Fibroblast of lung (primary cell): ENCODE results near the gene SUN3. TPM values are rescaled to one million over a fixed set of nuclear protein-coding genes. Genes with fewer than 3 reads are reported as not detected.
A peak's percentile ranks its signal among the peaks of the same experiment; 100 is the strongest.

ENCODE experiments used
- DNase-seq, 2 donors: peaks; one replicate each; pipeline versions ENCODE4 v3.0.0 to v3.0.0-alpha.2; 2010; ENCODE audit warnings: low read depth in 2 of 2
- H2AFZ ChIP-seq: 2 replicates; pipeline ENCODE4 v1.5.1; 2012; ENCODE audit warnings: low read length, control low read depth, inconsistent platforms
- H3K27ac ChIP-seq: 2 replicates; pipeline ENCODE4 v1.5.1; 2011; ENCODE audit warnings: low read length, control low read depth; ENCODE audit not compliant: insufficient read depth
- H3K27me3 ChIP-seq: 2 replicates; pipeline ENCODE4 v1.5.1; 2011; ENCODE audit warnings: mild to moderate bottlenecking, low read length; ENCODE audit not compliant: control insufficient read depth, insufficient read depth
- H3K36me3 ChIP-seq: 2 replicates; pipeline ENCODE4 v1.5.1; 2011; ENCODE audit warnings: low read length; ENCODE audit not compliant: control insufficient read depth, insufficient read depth
- H3K4me1 ChIP-seq: 2 replicates; pipeline ENCODE4 v1.5.1; 2011; ENCODE audit warnings: low read length; ENCODE audit not compliant: control insufficient read depth, insufficient read depth; ENCODE audit errors: extremely low read depth
- H3K4me2 ChIP-seq: 2 replicates; pipeline ENCODE4 v1.5.1; 2011; ENCODE audit warnings: low read length, control low read depth; ENCODE audit not compliant: insufficient read depth; ENCODE audit errors: extremely low read depth
- H3K4me3 ChIP-seq, 4 experiments: fragments of 200-600 bp in 1 of 4; sonication (generic) in 1 of 4; replicated peaks in 1 of 4; 2 replicates each; pipeline ENCODE4 v1.5.1; 2011 to 2016; ENCODE audit warnings: low read length in 4 of 4, low read depth in 3 of 4, mild to moderate bottlenecking in 3 of 4, control low read depth in 2 of 4, inconsistent platforms in 1 of 4, mixed read lengths in 1 of 4; ENCODE audit not compliant: insufficient read depth in 1 of 4; ENCODE audit errors: control extremely low read depth in 1 of 4
- H3K79me2 ChIP-seq: 2 replicates; pipeline ENCODE4 v1.5.1; 2012; ENCODE audit warnings: mild to moderate bottlenecking, low read length, inconsistent platforms; ENCODE audit not compliant: control insufficient read depth, insufficient read depth
- H3K9ac ChIP-seq: 2 replicates; pipeline ENCODE4 v1.5.1; 2011; ENCODE audit warnings: mild to moderate bottlenecking, low read length, control low read depth; ENCODE audit not compliant: insufficient read depth
- H3K9me3 ChIP-seq: 2 replicates; pipeline ENCODE4 v1.5.1; 2012; ENCODE audit warnings: low read depth, low read length; ENCODE audit not compliant: control insufficient read depth, insufficient read depth
- H4K20me1 ChIP-seq: 2 replicates; pipeline ENCODE4 v1.5.1; 2011; ENCODE audit warnings: low read length; ENCODE audit not compliant: control insufficient read depth, insufficient read depth; ENCODE audit errors: extremely low read depth
- CTCF ChIP-seq, 2 donors: IDR thresholded peaks in 1 of 2; conservative IDR thresholded peaks in 1 of 2; 1 replicate in 1 of 2; 2 replicates in 1 of 2; pipeline ENCODE4 v1.5.1; 2011 to 2012; ENCODE audit warnings: low read length in 2 of 2, control low read depth in 1 of 2, inconsistent platforms in 1 of 2, low read depth in 1 of 2, mild to moderate bottlenecking in 1 of 2
- EZH2 ChIP-seq: IDR thresholded peaks from 2 replicates; pipeline ENCODE4 v1.5.1; 2012; ENCODE audit warnings: low read length, control low read depth, mild to moderate bottlenecking; ENCODE audit errors: missing control alignments
- polyA plus RNA-seq, 2 donors: library from polyadenylated mRNA; depleted of rRNA in 1 of 2; stranded (reverse) in 1 of 2; unstranded in 1 of 2; fragments of >200 nt; gene quantifications; 2 replicates each; pipeline ENCODE4 v1.2.1, GENCODE V29; 2011 to 2012; ENCODE audit warnings: missing spikeins in 1 of 2
- total RNA-seq: library from RNA; depleted of rRNA; stranded (reverse); fragments of >200 nt; gene quantifications from 2 replicates; pipeline ENCODE4 v1.2.1, GENCODE V29; 2014

The SUN3 gene
- total and polyA plus RNA-seq, 2 donors (not counting 1 experiment from before 2014, with no cell fraction given): not detected

GRCh38 chr7:47999413-47999812, 29.5 kb downstream of the SUN3 start:
- no peak for DNase-seq
- no peaks in the 10 kb centered on the region for H3K79me2 ChIP-seq
- no peak overlapping the region for H3K4me3 ChIP-seq
- no peak overlapping the region for H3K9ac ChIP-seq
- no peaks in the 10 kb centered on the region for H3K4me1 ChIP-seq
- no peaks in the 10 kb centered on the region for H3K9me3 ChIP-seq
- H4K20me1 ChIP-seq: no peaks in the 10 kb centered on the region
- no peaks in the 10 kb centered on the region for H3K27me3 ChIP-seq
- TF ChIP-seq EZH2 (no peak), CTCF (conservative IDR thresholded peaks at IDR 0.05 in 1 of 2, IDR thresholded peaks at IDR 0.05 in 1 of 2; ENCODE audit: low read depth in 1 of 2, low read length in 2 of 2) (no peak)
- no peaks in the 10 kb centered on the region for H3K36me3 ChIP-seq
- H3K4me2 ChIP-seq: no peak overlapping the region
- no peak overlapping the region for H2AFZ ChIP-seq
- no peak overlapping the region for H3K27ac ChIP-seq

GRCh38 chr7:47992446-47992845, 36.5 kb downstream of the SUN3 start:
- no peak overlapping the region for H3K4me2 ChIP-seq
- H3K79me2 ChIP-seq: no peaks in the 10 kb centered on the region
- H3K4me1 ChIP-seq: peaks cover 3% of the 10 kb centered on the region
- no peak for DNase-seq
- no peaks in the 10 kb centered on the region for H4K20me1 ChIP-seq
- no peak overlapping the region for H3K4me3 ChIP-seq
- H3K27me3 ChIP-seq: no peaks in the 10 kb centered on the region
- TF ChIP-seq EZH2: no peak
- no peak for TF ChIP-seq CTCF (conservative IDR thresholded peaks at IDR 0.05 in 1 of 2, IDR thresholded peaks at IDR 0.05 in 1 of 2; ENCODE audit: low read depth in 1 of 2, low read length in 2 of 2)
- no peak overlapping the region for H3K9ac ChIP-seq
- H2AFZ ChIP-seq: peak overlapping the region; percentile 98
- H3K9me3 ChIP-seq: no peaks in the 10 kb centered on the region
- H3K36me3 ChIP-seq: no peaks in the 10 kb centered on the region
- H3K27ac ChIP-seq: no peak overlapping the region

- Histone ChIP-seq H3K27me3 (no peaks in the 10 kb centered on the region), H3K4me2 (peak overlapping the region; percentile 73), H3K27ac (peak overlapping the region; percentile 16), H3K79me2 (no peaks in the 10 kb centered on the region), H3K9me3 (no peaks in the 10 kb centered on the region), H2AFZ (peak overlapping the region; percentile 98), H3K4me1 (peaks cover 3% of the 10 kb centered on the region), H3K36me3 (no peaks in the 10 kb centered on the region), H4K20me1 (no peaks in the 10 kb centered on the region), H3K9ac (no peak overlapping the region), H3K4me3 (peak overlapping the region; percentile 46 to 54 (median 54))
- peak; percentile 77 to 85 for TF ChIP-seq CTCF (conservative IDR thresholded peaks at IDR 0.05 in 1 of 2, IDR thresholded peaks at IDR 0.05 in 1 of 2; ENCODE audit: low read depth in 1 of 2, low read length in 2 of 2)
- no peak for TF ChIP-seq EZH2
- peak; percentile 74 to 75 for DNase-seq
Measured at GRCh38 chr7:47991741-47992311, 37.1 kb downstream of the SUN3 start.
